ENCODE results near the gene TMX1. TPM values are rescaled to one million over a fixed set of nuclear protein-coding genes. Genes with fewer than 3 reads are reported as not detected.

Gene TMX1
- total RNA-seq, 2 donors from 2014 or later: 8.9 to 11.7 TPM

DNA sequence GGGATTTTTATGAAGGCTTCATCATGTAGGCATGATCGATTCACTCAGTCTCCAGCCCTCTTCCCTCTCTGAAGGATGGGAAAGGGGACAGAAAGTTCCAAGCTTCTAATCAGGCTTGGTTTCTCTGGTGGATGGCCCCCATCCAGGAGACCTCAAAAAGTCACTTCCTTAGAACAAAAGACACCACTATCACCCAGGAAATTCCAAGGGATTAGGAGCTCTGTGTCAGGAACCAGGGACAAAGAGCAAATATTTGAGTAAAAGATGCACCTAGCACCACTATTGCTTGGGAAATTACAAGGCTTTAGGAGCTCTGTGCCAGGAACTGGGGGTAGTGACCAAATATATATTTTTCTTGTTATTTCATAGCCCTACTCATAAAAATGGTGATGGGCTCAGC is 33.6 kb upstream of the TMX1 start:
- no peak for DNase-seq (ENCODE audit: low spot score)
- TF ChIP-seq, protein P1, sequence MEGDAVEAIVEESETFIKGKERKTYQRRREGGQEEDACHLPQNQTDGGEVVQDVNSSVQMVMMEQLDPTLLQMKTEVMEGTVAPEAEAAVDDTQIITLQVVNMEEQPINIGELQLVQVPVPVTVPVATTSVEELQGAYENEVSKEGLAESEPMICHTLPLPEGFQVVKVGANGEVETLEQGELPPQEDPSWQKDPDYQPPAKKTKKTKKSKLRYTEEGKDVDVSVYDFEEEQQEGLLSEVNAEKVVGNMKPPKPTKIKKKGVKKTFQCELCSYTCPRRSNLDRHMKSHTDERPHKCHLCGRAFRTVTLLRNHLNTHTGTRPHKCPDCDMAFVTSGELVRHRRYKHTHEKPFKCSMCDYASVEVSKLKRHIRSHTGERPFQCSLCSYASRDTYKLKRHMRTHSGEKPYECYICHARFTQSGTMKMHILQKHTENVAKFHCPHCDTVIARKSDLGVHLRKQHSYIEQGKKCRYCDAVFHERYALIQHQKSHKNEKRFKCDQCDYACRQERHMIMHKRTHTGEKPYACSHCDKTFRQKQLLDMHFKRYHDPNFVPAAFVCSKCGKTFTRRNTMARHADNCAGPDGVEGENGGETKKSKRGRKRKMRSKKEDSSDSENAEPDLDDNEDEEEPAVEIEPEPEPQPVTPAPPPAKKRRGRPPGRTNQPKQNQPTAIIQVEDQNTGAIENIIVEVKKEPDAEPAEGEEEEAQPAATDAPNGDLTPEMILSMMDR (IDR thresholded peaks at IDR 0.05): no peak
- H3K27ac ChIP-seq: no peak overlapping the region
- H3K9me3 ChIP-seq: no peaks in the 10 kb centered on the region
- no peak overlapping the region for H3K4me3 ChIP-seq
- no peaks in the 10 kb centered on the region for H3K36me3 ChIP-seq
- H3K27me3 ChIP-seq: no peaks in the 10 kb centered on the region
- H3K4me1 ChIP-seq: no peaks in the 10 kb centered on the region

DNA sequence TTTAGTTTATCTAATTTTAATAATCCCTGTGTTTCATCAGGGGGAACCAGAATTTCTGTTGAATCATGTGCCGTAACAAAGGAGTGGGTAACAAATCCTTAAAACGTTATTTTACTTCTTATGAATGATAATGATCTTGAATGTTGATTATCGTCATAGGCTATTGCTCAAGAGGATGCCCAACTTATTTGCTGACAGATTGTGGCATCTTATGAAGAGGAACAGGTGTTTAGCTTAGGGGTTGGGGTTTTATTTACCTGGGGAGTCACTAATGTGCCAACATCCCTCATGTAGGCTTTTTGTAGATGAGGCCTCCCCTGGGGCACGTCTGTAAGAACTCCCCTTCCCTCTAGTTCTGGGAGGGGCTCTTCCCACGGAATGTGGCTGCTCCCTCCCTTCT is 32.4 kb upstream of the TMX1 start:
- Histone ChIP-seq H3K9me3 (no peaks in the 10 kb centered on the region), H3K27me3 (no peaks in the 10 kb centered on the region), H3K27ac (no peak overlapping the region), H3K36me3 (no peaks in the 10 kb centered on the region), H3K4me3 (no peak overlapping the region), H3K4me1 (no peaks in the 10 kb centered on the region)
- TF ChIP-seq, protein P1 (IDR thresholded peaks at IDR 0.05): no peak
- no peak for DNase-seq (ENCODE audit: low spot score)

DNA sequence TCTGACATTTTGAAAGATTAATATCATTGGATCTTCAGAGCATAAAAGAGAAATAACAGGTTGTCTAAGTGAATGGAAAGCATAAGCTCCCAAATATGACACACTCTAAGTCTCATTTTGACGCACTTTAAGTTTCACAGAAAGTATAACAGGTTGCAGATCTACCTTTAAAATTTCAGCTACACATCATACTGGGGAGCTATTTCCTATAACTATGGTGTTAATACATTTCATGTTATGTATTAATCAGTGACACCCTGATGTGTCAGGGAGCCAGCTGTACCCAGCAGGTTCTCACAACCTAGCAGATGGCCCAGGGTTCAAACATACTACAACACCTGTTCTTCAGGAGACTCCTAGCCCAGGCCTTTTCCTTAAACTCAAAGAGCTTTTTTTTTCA is 31.1 kb upstream of the TMX1 start:
- H3K9me3 ChIP-seq: no peaks in the 10 kb centered on the region
- H3K36me3 ChIP-seq: no peaks in the 10 kb centered on the region
- no peaks in the 10 kb centered on the region for H3K27me3 ChIP-seq
- TF ChIP-seq, protein P1 (IDR thresholded peaks at IDR 0.05): no peak
- no peak for DNase-seq (ENCODE audit: low spot score)
- H3K4me3 ChIP-seq: no peak overlapping the region
- H3K27ac ChIP-seq: no peak overlapping the region
- H3K4me1 ChIP-seq: no peaks in the 10 kb centered on the region

DNA sequence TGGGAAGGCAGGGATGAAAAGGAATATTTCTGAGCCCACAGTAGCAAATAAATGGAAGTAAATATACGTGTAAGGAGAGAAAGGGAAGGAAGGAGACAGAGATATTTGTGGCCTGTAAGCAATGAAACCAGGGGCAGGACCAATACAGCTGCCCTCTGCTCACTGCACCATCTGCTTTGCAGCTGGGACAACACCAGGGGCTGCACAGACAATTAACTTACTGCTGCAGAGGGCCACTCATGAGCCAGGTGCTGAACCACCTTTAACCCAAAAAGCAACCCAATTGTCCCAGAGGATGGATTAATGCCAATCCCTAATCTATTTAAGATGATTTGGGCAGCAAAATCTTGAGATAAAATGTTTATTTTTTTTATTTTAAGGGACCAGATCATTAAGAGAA is 30.6 kb upstream of the TMX1 start:
- no peaks in the 10 kb centered on the region for H3K27me3 ChIP-seq
- H3K4me3 ChIP-seq: no peak overlapping the region
- no peak for DNase-seq (ENCODE audit: low spot score)
- TF ChIP-seq, protein P1 (IDR thresholded peaks at IDR 0.05): no peak
- H3K27ac ChIP-seq: no peak overlapping the region
- no peaks in the 10 kb centered on the region for H3K9me3 ChIP-seq
- no peaks in the 10 kb centered on the region for H3K4me1 ChIP-seq
- no peaks in the 10 kb centered on the region for H3K36me3 ChIP-seq

DNA sequence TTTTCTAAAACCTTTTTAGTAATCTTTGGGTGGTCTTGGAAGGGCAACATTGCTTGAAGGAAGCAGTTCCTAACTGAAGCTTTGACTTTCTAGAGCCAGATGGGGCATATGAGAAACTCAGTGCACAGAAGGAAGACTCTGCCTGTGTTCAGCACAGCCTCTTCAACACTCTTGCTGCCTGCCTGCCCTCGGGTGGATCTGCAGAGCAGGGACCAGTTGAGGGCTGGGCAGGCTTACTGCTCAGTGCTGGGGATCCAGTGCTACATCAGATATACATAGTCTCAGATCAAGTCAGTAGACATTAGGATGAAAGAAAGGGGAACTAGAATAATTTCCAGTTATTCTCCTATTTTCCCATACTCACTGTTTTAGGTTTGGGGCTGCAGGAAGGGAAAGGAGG is 29.5 kb upstream of the TMX1 start:
- Histone ChIP-seq H3K36me3 (no peaks in the 10 kb centered on the region), H3K9me3 (peaks cover 0 to 4% of the 10 kb centered on the region in 2 donors), H3K27ac (no peak overlapping the region), H3K27me3 (no peaks in the 10 kb centered on the region), H3K4me3 (no peak overlapping the region), H3K4me1 (no peaks in the 10 kb centered on the region)
- no peak for DNase-seq (ENCODE audit: low spot score)
- TF ChIP-seq, protein P1 (IDR thresholded peaks at IDR 0.05): no peak

DNA sequence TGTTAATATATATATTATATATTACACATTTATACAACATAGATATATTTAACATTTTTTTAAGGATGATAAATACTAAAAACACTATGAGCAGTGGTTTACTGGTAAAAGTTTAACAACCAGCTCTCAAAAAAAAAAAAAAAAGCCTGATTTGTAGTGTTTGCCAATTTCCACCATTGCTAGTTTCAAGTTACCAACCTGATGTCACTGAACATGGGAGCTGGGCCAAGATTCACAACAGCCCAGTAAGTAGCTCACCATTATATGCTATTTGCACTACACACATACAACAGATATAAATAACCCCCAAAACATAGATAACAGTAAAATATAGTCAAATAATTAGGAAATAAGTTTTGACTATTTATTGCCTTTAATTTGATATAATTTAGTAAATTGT is 28.9 kb upstream of the TMX1 start:
- Histone ChIP-seq H3K4me3 (no peak overlapping the region), H3K27ac (no peak overlapping the region), H3K36me3 (no peaks in the 10 kb centered on the region), H3K27me3 (no peaks in the 10 kb centered on the region), H3K4me1 (no peaks in the 10 kb centered on the region), H3K9me3 (peaks cover 0 to 4% of the 10 kb centered on the region in 2 donors)
- TF ChIP-seq, protein P1 (IDR thresholded peaks at IDR 0.05): no peak
- no peak for DNase-seq (ENCODE audit: low spot score)
